GM19328 (cell line): ENCODE results near the gene AIM2.
"Not testable (repeated sequence)": the region's sequence is repeated elsewhere in the genome, so short reads cannot be mapped to it uniquely, and the experiment has no call there.

Source experiments
- ATAC-seq: cut with Tn5 transposase; IDR thresholded peaks from one replicate; pipeline ENCODE4 v1.9.1; 2021; ENCODE audit warnings: mild to moderate bottlenecking, moderate library complexity; ENCODE audit not compliant: unreplicated experiment

Gene AIM2

GRCh38 chr1:159081626-159082025, 5.1 kb upstream of the AIM2 start:
- no peak for ATAC-seq

- no peak for ATAC-seq
Observed at GRCh38 chr1:159079525-159079924, 3.0 kb upstream of the AIM2 start.

GRCh38 chr1:159077120-159077961, 775 bp upstream of the AIM2 start:
- peak; percentile 59 for ATAC-seq

GRCh38 chr1:159071970-159072582, 4.5 kb downstream of the AIM2 start:
- no peak for ATAC-seq

GRCh38 chr1:159068886-159069285, 7.7 kb downstream of the AIM2 start:
- no peak for ATAC-seq

- peak; percentile 87 for ATAC-seq
Observed at GRCh38 chr1:159067699-159068621, 8.6 kb downstream of the AIM2 start.

- ATAC-seq, result no peak
Observed at GRCh38 chr1:159066108-159066507, 10.5 kb downstream of the AIM2 start.

GRCh38 chr1:159065106-159065505, 11.5 kb downstream of the AIM2 start:
- ATAC-seq, result no peak

- ATAC-seq, result no peak
Observed at GRCh38 chr1:159058751-159059150, 17.8 kb downstream of the AIM2 start.

- no peak for ATAC-seq
Observed at GRCh38 chr1:159056069-159056698, 20.4 kb downstream of the AIM2 start.

- no peak for ATAC-seq
Observed at GRCh38 chr1:159055181-159055641, 21.4 kb downstream of the AIM2 start.

GRCh38 chr1:159054427-159054826, 22.1 kb downstream of the AIM2 start:
- no peak for ATAC-seq

GRCh38 chr1:159051436-159051835, 25.1 kb downstream of the AIM2 start:
- no peak for ATAC-seq

GRCh38 chr1:159046486-159046885, 30.1 kb downstream of the AIM2 start:
- not testable (repeated sequence) for ATAC-seq

- ATAC-seq, result no peak
Observed at GRCh38 chr1:159040893-159041724, 35.5 kb downstream of the AIM2 start.

- ATAC-seq, result no peak
Observed at GRCh38 chr1:159040206-159040605, 36.4 kb downstream of the AIM2 start.

- ATAC-seq, result no peak
Observed at GRCh38 chr1:159030877-159031447, 45.6 kb downstream of the AIM2 start.

- no peak for ATAC-seq
Observed at GRCh38 chr1:159030311-159030710, 46.3 kb downstream of the AIM2 start.

GRCh38 chr1:159026841-159027240, 49.7 kb downstream of the AIM2 start:
- ATAC-seq, result not testable (repeated sequence)
